Activated effector memory CD4-positive, alpha-beta T cell treated with anti-CD3 and anti-CD28 coated beads, Interleukin-2, amount 50 U/mL, for 16 hours (primary cell): ENCODE results near the gene KRAS.
A peak's percentile ranks its signal among the peaks of the same experiment; 100 is the strongest.

Source experiments
- DNase-seq: peaks from one replicate; pipeline ENCODE4 v3.0.0-alpha.2; 2020

The KRAS gene

DNA sequence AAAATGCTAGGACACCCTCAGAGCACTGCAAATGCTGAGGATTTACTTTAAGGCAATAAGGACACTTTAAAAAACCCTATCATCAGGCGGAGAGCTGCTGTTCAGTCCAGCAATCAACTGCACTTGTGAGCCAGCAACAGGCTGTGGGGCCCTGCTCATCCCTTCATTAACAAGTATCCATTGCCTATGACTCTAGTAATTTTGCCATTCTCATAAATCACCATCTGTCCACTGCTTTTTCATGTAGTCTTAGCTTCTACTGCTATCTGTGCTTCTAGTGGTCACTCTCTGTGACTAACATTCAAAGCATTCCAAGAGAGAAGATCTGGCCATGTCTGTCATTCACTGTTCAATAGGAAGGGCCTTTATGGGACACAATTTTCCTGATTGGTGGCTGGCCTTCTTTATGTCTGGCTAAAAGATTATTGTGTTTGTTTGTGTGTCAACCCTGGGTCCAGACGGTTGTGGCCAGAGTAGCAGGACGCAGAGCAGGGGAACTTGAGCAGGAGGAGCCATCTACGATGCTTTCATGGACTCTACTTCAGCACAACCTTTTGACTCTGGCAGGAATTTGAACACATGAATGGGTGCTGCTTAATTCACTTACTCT, 3.6 kb upstream of the KRAS start:
- no peak for DNase-seq

DNA sequence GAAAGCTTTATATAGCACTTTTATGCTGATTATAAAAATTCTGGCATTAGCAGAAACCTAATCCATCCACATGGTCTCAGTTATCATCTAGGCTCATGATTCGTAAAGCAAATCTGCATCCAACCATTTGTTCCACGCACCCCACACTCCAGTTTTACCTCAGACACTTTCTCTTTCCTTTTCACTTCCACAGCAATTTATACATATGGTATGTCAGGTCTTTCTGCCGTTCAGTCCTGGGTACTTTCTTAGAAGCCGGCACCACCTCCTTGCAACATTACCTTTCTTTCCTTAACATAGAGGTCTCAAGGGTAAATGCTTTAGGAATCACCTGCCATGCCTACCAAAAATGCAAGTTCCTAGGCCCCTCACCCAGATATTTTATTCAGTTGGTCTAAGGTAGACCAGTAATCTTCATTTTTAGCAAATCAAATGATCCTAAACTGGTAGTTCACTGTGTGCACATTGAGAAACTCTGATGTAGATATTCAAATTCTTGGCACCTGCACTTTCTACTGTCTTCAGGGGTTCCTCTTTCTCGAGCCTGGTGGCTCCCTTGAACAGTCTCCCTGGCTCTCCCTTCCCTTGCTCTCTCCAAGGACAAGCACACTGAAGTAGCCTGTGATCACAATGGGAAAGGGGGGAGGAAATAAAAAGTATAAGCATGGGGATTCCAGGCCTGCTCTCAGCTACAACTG, 2.8 kb upstream of the KRAS start:
- DNase-seq: no peak

- no peak for DNase-seq
Observed at GRCh38 chr12:25252946-25253345, 2.2 kb upstream of the KRAS start.

DNA sequence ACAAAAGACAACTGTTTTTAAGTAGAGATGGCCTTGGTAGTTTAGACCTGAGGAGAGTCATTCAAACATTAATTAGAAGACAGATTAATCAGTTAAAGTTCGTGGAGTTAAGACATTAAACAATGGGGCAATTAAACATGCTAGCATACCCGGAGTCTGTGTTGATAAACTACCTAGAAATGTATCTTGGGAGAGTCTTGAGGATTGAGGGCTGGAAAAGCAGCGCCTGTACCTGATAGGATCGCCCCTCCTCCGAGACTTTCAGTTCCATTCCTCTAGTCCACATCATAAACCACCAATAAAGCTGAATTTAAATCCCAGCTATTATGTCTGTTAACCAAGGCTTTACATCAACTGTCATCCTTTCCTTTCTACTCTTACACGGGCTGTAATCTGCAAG, 1.0 kb upstream of the KRAS start:
- DNase-seq: no peak

DNA sequence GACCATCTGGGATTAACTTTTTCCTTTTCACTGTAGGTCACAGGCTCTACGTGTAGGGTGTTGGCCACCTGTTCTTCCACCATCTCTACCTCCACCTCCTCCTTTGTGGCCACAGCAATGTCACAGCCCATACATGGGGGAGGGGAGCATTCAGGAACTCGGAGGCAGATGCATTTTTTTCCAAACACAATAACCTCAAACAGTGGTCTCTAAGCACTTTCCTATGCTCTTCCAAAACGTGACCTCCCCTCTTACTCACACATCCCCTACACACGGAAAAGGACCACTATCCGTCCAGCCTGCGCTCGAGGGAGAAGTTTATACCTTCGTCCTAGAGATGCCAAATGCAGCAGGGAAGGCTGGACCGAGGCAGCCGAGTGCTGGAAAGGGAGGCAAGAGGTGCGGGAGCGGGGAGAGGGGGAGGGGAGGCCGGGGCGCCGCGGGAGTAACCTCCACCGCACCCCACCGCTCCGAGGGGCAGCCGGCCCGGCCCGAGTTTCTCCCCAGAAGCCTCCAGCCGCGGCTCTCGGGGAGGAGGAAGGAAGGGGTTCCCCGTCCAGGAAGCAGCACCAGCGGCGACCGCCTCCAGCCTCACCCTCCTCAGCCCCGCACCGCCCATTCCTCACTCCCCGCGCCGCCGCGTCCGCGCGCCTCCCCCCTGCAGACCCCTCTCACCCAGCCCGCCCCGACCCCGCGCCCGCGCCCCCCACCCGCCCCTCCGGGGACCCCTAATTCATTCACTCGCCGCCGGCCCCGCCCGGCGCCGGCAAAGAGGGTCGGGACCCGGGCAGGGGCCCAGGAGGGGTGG, 594 bp downstream of the KRAS start:
- peak; percentile 83 for DNase-seq

GRCh38 chr12:25248732-25249131, 2.0 kb downstream of the KRAS start:
- no peak for DNase-seq

DNA sequence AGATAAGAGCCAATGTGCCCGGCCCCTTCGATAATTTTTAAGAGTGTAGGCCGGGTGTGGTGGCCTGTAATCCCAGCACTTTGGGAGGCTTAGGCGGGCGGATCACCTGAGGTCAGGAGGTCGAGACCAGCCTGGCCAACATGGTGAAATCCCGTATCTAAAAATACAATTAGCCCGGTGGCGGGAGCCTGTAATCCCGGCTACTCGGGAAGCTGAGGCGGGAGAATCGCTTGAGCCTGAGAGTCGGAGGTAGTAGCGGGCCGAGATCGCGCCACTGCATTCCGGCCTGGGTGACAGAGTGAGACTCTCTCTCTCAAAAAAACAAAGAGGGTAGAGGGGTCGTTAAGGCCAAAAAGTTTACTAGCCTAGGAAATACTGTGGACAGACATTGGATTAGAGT, 2.6 kb downstream of the KRAS start:
- no peak for DNase-seq

GRCh38 chr12:25245491-25245890, 5.2 kb downstream of the KRAS start:
- DNase-seq: no peak

- DNase-seq: no peak
Observed at GRCh38 chr12:25243680-25243990, 7.1 kb downstream of the KRAS start.

DNA sequence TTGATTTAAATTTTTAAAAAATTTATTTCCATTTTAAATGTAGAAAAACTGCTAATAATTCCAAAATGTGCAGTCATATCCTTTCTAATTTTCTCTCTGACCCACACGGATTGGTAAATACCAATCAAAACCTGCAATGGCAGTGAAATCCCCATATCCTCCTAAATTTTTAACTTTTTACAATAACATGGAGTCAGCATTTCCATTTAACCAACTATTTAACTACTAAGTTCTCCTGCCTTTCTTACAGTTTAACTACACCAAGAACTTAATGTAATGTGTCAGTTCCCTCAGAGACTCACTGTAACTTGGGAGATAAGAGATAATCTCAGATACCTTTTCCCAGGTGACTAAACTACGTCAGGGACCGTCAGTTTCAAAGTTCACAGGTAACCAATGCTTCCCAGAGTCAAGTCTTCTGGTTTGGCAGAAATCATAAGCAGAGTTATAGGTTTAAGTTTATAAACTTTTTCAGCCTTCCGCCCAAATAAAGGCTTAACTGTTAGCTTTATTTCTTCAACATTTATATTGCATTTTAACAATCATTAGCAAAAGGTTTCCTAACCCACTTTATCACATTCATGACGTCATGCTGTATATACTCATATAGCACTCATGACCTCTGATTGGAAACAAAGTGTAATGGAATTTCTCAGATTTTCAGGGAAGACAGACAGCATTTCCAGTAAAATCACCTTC, 7.6 kb downstream of the KRAS start:
- no peak for DNase-seq

- no peak for DNase-seq
Observed at GRCh38 chr12:25241167-25242020, 9.3 kb downstream of the KRAS start.

- no peak for DNase-seq
Observed at GRCh38 chr12:25236626-25237025, 14.1 kb downstream of the KRAS start.

DNA sequence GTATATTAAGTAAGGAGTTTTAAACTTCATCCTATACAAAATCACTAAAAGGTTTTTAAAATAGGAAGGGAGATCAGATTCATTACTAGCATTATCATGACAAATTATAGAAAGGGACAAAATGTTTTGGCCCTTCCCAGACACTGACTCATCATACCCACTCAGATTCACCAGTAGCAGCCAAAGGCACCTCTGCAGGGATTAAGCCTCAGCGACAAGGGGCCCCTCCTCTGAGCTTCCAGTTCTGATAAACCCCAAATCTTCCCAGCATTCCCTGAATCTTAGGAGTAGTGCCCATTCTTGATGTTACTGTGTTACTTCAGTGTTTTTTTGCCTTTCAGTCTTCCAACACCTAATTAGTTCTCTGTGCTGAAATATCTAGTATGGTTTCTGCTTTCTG, 14.5 kb downstream of the KRAS start:
- no peak for DNase-seq

DNA sequence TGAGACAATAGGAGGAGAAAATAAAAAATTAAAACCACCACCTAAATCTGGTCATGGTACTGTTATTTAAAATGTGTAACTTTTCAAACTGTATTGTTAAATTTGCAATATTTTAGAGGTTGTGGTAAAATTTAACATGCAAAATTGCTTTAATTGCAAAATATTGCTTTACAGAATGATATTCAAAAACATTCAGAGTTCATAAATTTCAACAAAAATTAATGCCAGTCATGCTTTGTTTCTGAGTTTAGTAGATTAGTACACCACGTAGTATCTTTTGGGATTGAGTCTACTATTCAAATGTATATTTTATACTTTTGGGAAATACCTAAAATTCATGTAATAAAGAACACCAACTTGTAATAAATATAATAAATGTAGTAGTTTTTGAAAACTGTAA, 37.4 kb downstream of the KRAS start:
- no peak for DNase-seq

DNA sequence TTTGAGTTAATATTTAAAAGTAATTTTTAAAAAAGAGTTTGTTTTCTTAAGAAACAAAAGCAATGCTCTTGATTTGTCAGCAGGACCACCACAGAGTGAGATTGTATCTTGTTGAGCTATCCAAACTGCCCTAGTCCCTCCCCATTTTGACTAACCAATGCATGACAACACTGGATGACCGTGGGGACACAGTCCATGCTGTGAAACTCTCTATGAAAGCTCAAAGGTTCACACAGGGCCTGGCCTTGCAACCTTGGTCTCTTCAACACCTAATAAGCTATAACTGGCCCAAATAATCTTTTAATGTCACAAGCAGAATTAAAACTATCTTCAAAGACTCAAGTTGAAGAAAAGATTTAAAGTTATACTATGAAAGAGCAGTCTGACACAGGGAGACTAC, 42.2 kb downstream of the KRAS start:
- DNase-seq: no peak

- DNase-seq: no peak
Observed at GRCh38 chr12:25207846-25208245, 42.9 kb downstream of the KRAS start.

DNA sequence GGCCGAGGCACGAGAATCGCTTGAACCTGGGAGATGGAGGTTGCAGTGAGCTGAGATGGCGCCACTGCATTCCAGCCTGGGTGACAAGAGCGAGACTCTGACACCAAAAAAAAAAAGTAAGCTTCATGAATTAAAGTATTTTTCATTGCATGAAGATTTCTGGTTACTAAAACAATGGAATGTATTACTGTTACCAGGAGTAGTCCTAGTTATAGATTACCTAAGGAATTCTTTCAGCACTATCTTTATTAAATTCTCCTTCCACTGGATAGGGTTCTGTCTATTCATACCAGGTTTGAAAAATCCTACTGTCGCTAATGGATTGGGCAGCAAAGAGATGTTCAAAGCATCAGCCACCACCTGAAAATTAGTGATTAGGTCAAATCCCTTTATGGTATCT, 43.3 kb downstream of the KRAS start:
- DNase-seq: no peak

GRCh38 chr12:25202137-25202536, 48.6 kb downstream of the KRAS start:
- DNase-seq: no peak

- DNase-seq: no peak
Observed at GRCh38 chr12:25200703-25201102, 50.0 kb downstream of the KRAS start.

DNA sequence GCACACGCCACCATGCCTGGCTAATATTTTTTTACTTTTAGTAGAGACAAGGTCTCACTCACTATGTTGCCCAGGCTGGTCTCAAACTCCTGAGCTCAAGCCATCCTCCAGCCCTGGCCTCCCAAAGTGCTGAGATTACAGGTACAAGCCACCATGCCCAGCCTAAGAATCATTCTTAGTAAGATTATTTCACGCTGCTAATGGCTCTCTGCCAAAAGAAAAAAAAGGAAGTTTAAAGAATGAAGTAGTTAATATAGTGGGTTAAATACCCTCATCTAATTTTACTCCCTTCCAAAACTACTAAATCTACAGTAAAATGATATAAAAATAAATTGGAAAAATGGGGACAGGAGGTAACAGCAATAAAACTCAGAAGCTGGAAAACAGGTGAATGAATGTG, 53.1 kb downstream of the KRAS start:
- DNase-seq: no peak

- peak; percentile 97 for DNase-seq
Observed at GRCh38 chr12:25195056-25195971, 55.4 kb downstream of the KRAS start, which contains the start of the genes DNAI7 and ETFRF1. Gene DNAI7, minus strand, starts transcription at chr12:25195160. Its CDS starts 82 bp downstream, at chr12:25195078. Gene ETFRF1, plus strand, starts transcription at chr12:25195237. Its CDS starts 8,720 bp downstream, at chr12:25203957.

GRCh38 chr12:25194722-25195055, 56.0 kb downstream of the KRAS start:
- no peak for DNase-seq
